Activated CD4-positive, alpha-beta memory T cell treated with anti-CD3 and anti-CD28 coated beads, Interleukin-2, amount 10 ng/mL, durations not matched to agents 7 days and 5 days (primary cell): ENCODE data around the gene CFAP46. TPM values are rescaled to one million over a fixed set of nuclear protein-coding genes. Genes with fewer than 3 reads are reported as not detected.
"Not testable (repeated sequence)": the region's sequence is repeated elsewhere in the genome, so short reads cannot be mapped to it uniquely, and the experiment has no call there.

Experiments
- CTCF ChIA-PET: fragments of 350-600 bp; sonication (Branson Sonifier 250); formaldehyde crosslinking; loops from one replicate; lab custom pipeline; 2021; ENCODE audit warnings: antibody characterized with exemption, inconsistent platforms; lab: Charles Lee
- POLR2A ChIA-PET: fragments of 350-600 bp; sonication (Branson Sonifier 250); formaldehyde crosslinking; loops from one replicate; lab custom pipeline; 2021; ENCODE audit warnings: antibody characterized with exemption; lab: Charles Lee
- DNase-seq: peaks from one replicate; pipeline ENCODE4 v3.0.0-alpha.2; 2020
- H3K27ac Mint-ChIP-seq: one replicate; pipeline ENCODE4 v1.8.0; 2021; ENCODE audit warnings: mild to moderate bottlenecking, mixed read lengths
- H3K27me3 Mint-ChIP-seq: one replicate; pipeline ENCODE4 v1.8.0; 2021; ENCODE audit warnings: mixed read lengths
- H3K36me3 Mint-ChIP-seq: one replicate; pipeline ENCODE4 v1.8.0; 2021; ENCODE audit warnings: low read depth, mixed read lengths
- H3K4me1 Mint-ChIP-seq: one replicate; pipeline ENCODE4 v1.8.0; 2021; ENCODE audit warnings: mixed read lengths
- H3K4me3 Mint-ChIP-seq: one replicate; pipeline ENCODE4 v1.8.0; 2021; ENCODE audit warnings: mild to moderate bottlenecking, mixed read lengths
- H3K9me3 Mint-ChIP-seq: one replicate; pipeline ENCODE4 v1.8.0; 2021; ENCODE audit warnings: mixed read lengths
- total RNA-seq, 2 experiments: library from RNA; stranded (reverse); gene quantifications; one replicate each; pipeline ENCODE4 v1.2.3, GENCODE V29; 2021

The CFAP46 gene
- total RNA-seq, 2 experiments from 2014 or later, result not detected

- Mint-ChIP-seq H3K4me1 (no peaks in the 10 kb centered on the region), H3K27ac (no peak overlapping the region), H3K36me3 (no peaks in the 10 kb centered on the region), H3K27me3 (no peaks in the 10 kb centered on the region), H3K4me3 (no peak overlapping the region), H3K9me3 (no peaks in the 10 kb centered on the region)
- CTCF ChIA-PET, result no interaction called here
- no peak for DNase-seq
- POLR2A ChIA-PET, result no interaction called here
These were observed 12.3 kb downstream of the CFAP46 start for GRCh38 chr10:132929953-132930548.

- no peak for DNase-seq
- H3K4me1 Mint-ChIP-seq, result no peaks in the 10 kb centered on the region
- POLR2A ChIA-PET, result no interaction called here
- CTCF ChIA-PET, result no interaction called here
- H3K27me3 Mint-ChIP-seq, result no peaks in the 10 kb centered on the region
- H3K4me3 Mint-ChIP-seq, result no peak overlapping the region
- no peaks in the 10 kb centered on the region for H3K36me3 Mint-ChIP-seq
- no peak overlapping the region for H3K27ac Mint-ChIP-seq
- no peaks in the 10 kb centered on the region for H3K9me3 Mint-ChIP-seq
These were observed 12.9 kb downstream of the CFAP46 start for GRCh38 chr10:132929480-132929879.

- ChIA-PET POLR2A (no interaction called here), CTCF (no interaction called here)
- no peak overlapping the region for H3K4me3 Mint-ChIP-seq
- H3K4me1 Mint-ChIP-seq, result no peaks in the 10 kb centered on the region
- H3K27me3 Mint-ChIP-seq, result no peaks in the 10 kb centered on the region
- no peaks in the 10 kb centered on the region for H3K36me3 Mint-ChIP-seq
- H3K27ac Mint-ChIP-seq, result no peak overlapping the region
- H3K9me3 Mint-ChIP-seq, result no peaks in the 10 kb centered on the region
- DNase-seq, result no peak
These were observed 14.1 kb downstream of the CFAP46 start for GRCh38 chr10:132928261-132928660.

GRCh38 chr10:132927824-132928223 is 14.5 kb downstream of the CFAP46 start:
- Mint-ChIP-seq H3K4me1 (no peaks in the 10 kb centered on the region), H3K9me3 (no peaks in the 10 kb centered on the region), H3K36me3 (no peaks in the 10 kb centered on the region), H3K27me3 (no peaks in the 10 kb centered on the region), H3K27ac (no peak overlapping the region), H3K4me3 (no peak overlapping the region)
- ChIA-PET CTCF (no interaction called here), POLR2A (no interaction called here)
- DNase-seq, result no peak

- Mint-ChIP-seq H3K4me1 (no peaks in the 10 kb centered on the region), H3K4me3 (no peak overlapping the region), H3K9me3 (no peaks in the 10 kb centered on the region), H3K36me3 (no peaks in the 10 kb centered on the region), H3K27me3 (no peaks in the 10 kb centered on the region), H3K27ac (no peak overlapping the region)
- DNase-seq, result no peak
- POLR2A ChIA-PET, result no interaction called here
- CTCF ChIA-PET, result no interaction called here
These were observed 15.4 kb downstream of the CFAP46 start for GRCh38 chr10:132926777-132927650.

- H3K36me3 Mint-ChIP-seq, result no peaks in the 10 kb centered on the region
- no peak overlapping the region for H3K27ac Mint-ChIP-seq
- POLR2A ChIA-PET, result no interaction called here
- no peak for DNase-seq
- no peaks in the 10 kb centered on the region for H3K4me1 Mint-ChIP-seq
- CTCF ChIA-PET, result no interaction called here
- H3K9me3 Mint-ChIP-seq, result no peaks in the 10 kb centered on the region
- no peaks in the 10 kb centered on the region for H3K27me3 Mint-ChIP-seq
- no peak overlapping the region for H3K4me3 Mint-ChIP-seq
These were observed 16.3 kb downstream of the CFAP46 start for GRCh38 chr10:132926070-132926469.

GRCh38 chr10:132925614-132926013 is 16.8 kb downstream of the CFAP46 start:
- Mint-ChIP-seq H3K36me3 (no peaks in the 10 kb centered on the region), H3K9me3 (no peaks in the 10 kb centered on the region), H3K4me1 (no peaks in the 10 kb centered on the region), H3K27ac (no peak overlapping the region), H3K4me3 (no peak overlapping the region), H3K27me3 (no peaks in the 10 kb centered on the region)
- ChIA-PET CTCF (no interaction called here), POLR2A (no interaction called here)
- DNase-seq, result no peak

GRCh38 chr10:132925071-132925561 is 17.3 kb downstream of the CFAP46 start:
- Mint-ChIP-seq H3K27me3 (no peaks in the 10 kb centered on the region), H3K4me1 (no peaks in the 10 kb centered on the region), H3K36me3 (no peaks in the 10 kb centered on the region), H3K27ac (no peak overlapping the region), H3K4me3 (no peak overlapping the region), H3K9me3 (no peaks in the 10 kb centered on the region)
- CTCF ChIA-PET, result no interaction called here
- no peak for DNase-seq
- POLR2A ChIA-PET, result no interaction called here

GRCh38 chr10:132924046-132924952 is 18.1 kb downstream of the CFAP46 start:
- no peaks in the 10 kb centered on the region for H3K27me3 Mint-ChIP-seq
- CTCF ChIA-PET, result no interaction called here
- no peak overlapping the region for H3K4me3 Mint-ChIP-seq
- no peaks in the 10 kb centered on the region for H3K4me1 Mint-ChIP-seq
- POLR2A ChIA-PET, result no interaction called here
- no peaks in the 10 kb centered on the region for H3K36me3 Mint-ChIP-seq
- no peak for DNase-seq
- H3K9me3 Mint-ChIP-seq, result no peaks in the 10 kb centered on the region
- no peak overlapping the region for H3K27ac Mint-ChIP-seq

- H3K36me3 Mint-ChIP-seq, H3K4me1 Mint-ChIP-seq, H3K4me3 Mint-ChIP-seq, H3K27me3 Mint-ChIP-seq, H3K27ac Mint-ChIP-seq, DNase-seq, CTCF ChIA-PET, POLR2A ChIA-PET, H3K9me3 Mint-ChIP-seq: not testable (repeated sequence)
These were observed 19.0 kb downstream of the CFAP46 start for GRCh38 chr10:132923384-132923783.

GRCh38 chr10:132922872-132923271 is 19.5 kb downstream of the CFAP46 start:
- Mint-ChIP-seq H3K4me1 (no peaks in the 10 kb centered on the region), H3K4me3 (no peak overlapping the region), H3K36me3 (no peaks in the 10 kb centered on the region), H3K27ac (no peak overlapping the region), H3K27me3 (no peaks in the 10 kb centered on the region), H3K9me3 (no peaks in the 10 kb centered on the region)
- ChIA-PET POLR2A (no interaction called here), CTCF (no interaction called here)
- DNase-seq, result no peak

- no peaks in the 10 kb centered on the region for H3K36me3 Mint-ChIP-seq
- POLR2A ChIA-PET, result no interaction called here
These were observed 20.3 kb downstream of the CFAP46 start for GRCh38 chr10:132921818-132922807.

More at GRCh38 chr10:132921818-132922807, 20.3 kb downstream of the CFAP46 start:
- Mint-ChIP-seq H3K4me1 (no peaks in the 10 kb centered on the region), H3K27me3 (no peaks in the 10 kb centered on the region), H3K27ac (no peak overlapping the region), H3K9me3 (no peaks in the 10 kb centered on the region), H3K4me3 (no peak overlapping the region)
- CTCF ChIA-PET, result no interaction called here
- DNase-seq, result no peak
